Brain microvascular endothelial cell (primary cell): ENCODE measurements around the gene GANC.

ENCODE experiments used
- DNase-seq: peaks from one replicate; pipeline ENCODE4 v3.0.0-alpha.2; 2020
- H3K27ac ChIP-seq: fragments of 250-450 bp; sonication (Bioruptor Pico); 2 replicates; pipeline ENCODE4 v1.5.1; 2020; ENCODE audit warnings: mild to moderate bottlenecking, moderate library complexity
- H3K27me3 ChIP-seq: fragments of 250-450 bp; sonication (Bioruptor Pico); replicated peaks from 2 replicates; pipeline ENCODE4 v1.5.1; 2020; ENCODE audit warnings: mild to moderate bottlenecking
- H3K36me3 ChIP-seq: fragments of 250-450 bp; sonication (Bioruptor Pico); replicated peaks from 2 replicates; pipeline ENCODE4 v1.5.1; 2020; ENCODE audit warnings: mild to moderate bottlenecking
- H3K4me3 ChIP-seq: 2 replicates; pipeline ENCODE4 v1.5.1; 2011; ENCODE audit warnings: low read depth, mild to moderate bottlenecking, control low read depth, low read length, moderate library complexity
- CTCF ChIP-seq: IDR thresholded peaks from 2 replicates; pipeline ENCODE4 v1.5.1; 2011; ENCODE audit warnings: low read depth, mild to moderate bottlenecking, moderate library complexity, low read length, control low read depth, inconsistent platforms; ENCODE audit errors: missing control alignments
- in situ Hi-C: cut with HindIII; loops from 2 replicates; pipeline ENCODE4 v1.10.0; 2017; ENCODE audit warnings: low sequenced_read_pairs, low pct_ligation_motif_present

Gene GANC

GRCh38 chr15:42359249-42359648 is 86.2 kb downstream of the GANC start, which contains the start of gene CAPN3:
TSS of gene CAPN3 (plus strand) at chr15:42359501. CDS start at chr15:42359806, 305 bp downstream.
- Histone ChIP-seq H3K36me3 (no peaks in the 10 kb centered on the region), H3K27ac (no peak within 1 kb of the TSS), H3K27me3 (no peaks in the 10 kb centered on the region), H3K4me3 (no peak within 1 kb of the TSS)
- no peak for DNase-seq
- in situ Hi-C loops: no loop called here
- no peak for TF ChIP-seq CTCF

GRCh38 chr15:42359985-42360384 is 87.0 kb downstream of the GANC start:
- Histone ChIP-seq H3K27ac (no peak overlapping the region), H3K27me3 (no peaks in the 10 kb centered on the region), H3K36me3 (no peaks in the 10 kb centered on the region), H3K4me3 (no peak overlapping the region)
- no peak for DNase-seq
- in situ Hi-C loops: no loop called here
- no peak for TF ChIP-seq CTCF

- Histone ChIP-seq H3K27me3 (no peaks in the 10 kb centered on the region), H3K4me3 (no peak overlapping the region), H3K36me3 (no peaks in the 10 kb centered on the region), H3K27ac (no peak overlapping the region)
- no peak for TF ChIP-seq CTCF
- DNase-seq: no peak
- in situ Hi-C loops: no loop called here
Observed at GRCh38 chr15:42360535-42361112, 87.6 kb downstream of the GANC start.

GRCh38 chr15:42363487-42363886 is 90.5 kb downstream of the GANC start:
- no peaks in the 10 kb centered on the region for H3K27me3 ChIP-seq
- in situ Hi-C loops: no loop called here
- DNase-seq: no peak
- no peaks in the 10 kb centered on the region for H3K36me3 ChIP-seq
- no peak overlapping the region for H3K4me3 ChIP-seq
- TF ChIP-seq CTCF: no peak
- no peak overlapping the region for H3K27ac ChIP-seq

GRCh38 chr15:42363942-42364341 is 90.9 kb downstream of the GANC start:
- in situ Hi-C loops: no loop called here
- TF ChIP-seq CTCF: no peak
- no peaks in the 10 kb centered on the region for H3K36me3 ChIP-seq
- no peaks in the 10 kb centered on the region for H3K27me3 ChIP-seq
- H3K27ac ChIP-seq: no peak overlapping the region
- DNase-seq: no peak
- no peak overlapping the region for H3K4me3 ChIP-seq

GRCh38 chr15:42364529-42364928 is 91.5 kb downstream of the GANC start:
- TF ChIP-seq CTCF: no peak
- no peak for DNase-seq
- in situ Hi-C loops: no loop called here

More at GRCh38 chr15:42364529-42364928, 91.5 kb downstream of the GANC start:
- Histone ChIP-seq H3K36me3 (no peaks in the 10 kb centered on the region), H3K27ac (no peak overlapping the region), H3K27me3 (no peaks in the 10 kb centered on the region), H3K4me3 (no peak overlapping the region)
